Left lung (tissue), 10 donors: Measurements from ENCODE around the gene SFI1. TPM values are rescaled to one million over a fixed set of nuclear protein-coding genes. Genes with fewer than 3 reads are reported as not detected.
A peak's percentile ranks its signal among the peaks of the same experiment; 100 is the strongest.

Source experiments
- ATAC-seq: fragments of 200-7000 bp; cut with Tn5 transposase; one replicate; pipeline ENCODE4 v1.9.1; 2020; ENCODE audit warnings: moderate library complexity
- DNase-seq, 4 donors: peaks; one replicate each; pipeline ENCODE4 v3.0.0-alpha.2; 2013 to 2020
- H3K27ac ChIP-seq, 2 donors: fragments of 200-600 bp; sonication (generic) in 1 of 2; one replicate each; pipeline versions ENCODE4 v1.5.0 to v1.8.0; 2020 to 2021
- H3K27me3 ChIP-seq, 2 donors: fragments of 200-600 bp; sonication (generic) in 1 of 2; one replicate each; pipeline versions ENCODE4 v1.5.0 to v1.8.0; 2020 to 2021
- H3K36me3 ChIP-seq, 2 donors: fragments of 200-600 bp; sonication (generic) in 1 of 2; one replicate each; pipeline versions ENCODE4 v1.5.0 to v1.8.0; 2020 to 2021
- H3K4me1 ChIP-seq, 2 donors: fragments of 200-600 bp; one replicate each; pipeline ENCODE4 v1.8.0; 2021
- H3K4me3 ChIP-seq, 2 donors: fragments of 200-600 bp; sonication (generic) in 1 of 2; one replicate each; pipeline versions ENCODE4 v1.5.0 to v1.8.0; 2020 to 2021; ENCODE audit warnings: mild to moderate bottlenecking in 1 of 2
- H3K9me3 ChIP-seq, 2 donors: fragments of 200-600 bp; sonication (generic) in 1 of 2; one replicate each; pipeline versions ENCODE4 v1.5.0 to v1.8.0; 2020 to 2021
- intact Hi-C, 2 donors: fragments of 100-400 bp; cut with DNase I; formaldehyde crosslinking; loops; one replicate each; pipeline versions ENCODE4 v1.11.2 to v1.14.2; 2022
- polyA plus RNA-seq, 6 donors: library from polyadenylated mRNA; unstranded; fragments of 120-200 nt; gene quantifications; one replicate each; pipeline ENCODE4 v1.2.1, GENCODE V29; 2013; ENCODE audit not compliant: insufficient read length in 6 of 6
- total RNA-seq, 2 donors: library from RNA; stranded (reverse); fragmentation: NEBNext Ultra II Directional; extraction: Animal tissue kit (Norgen Biotek cat#: 25700); gene quantifications; one replicate each; pipeline ENCODE4 v1.2.1, GENCODE V29; 2021
- TF ChIP-seq, protein P1 (sequence below), 2 donors: fragments of 200-600 bp; sonication (generic) in 1 of 2; IDR thresholded peaks; one replicate each; pipeline versions ENCODE4 v1.5.0 to v1.8.0; 2021; ENCODE audit warnings: antibody characterized with exemption in 2 of 2
- donor health status: DM: no; HTN: yes; CAD: no.
- donor health status: DM: no; HTN: no; CAD: no.

The SFI1 gene
- total and polyA plus RNA-seq, 8 donors, result 27.6 to 40.7 (median 35.2) TPM

DNA sequence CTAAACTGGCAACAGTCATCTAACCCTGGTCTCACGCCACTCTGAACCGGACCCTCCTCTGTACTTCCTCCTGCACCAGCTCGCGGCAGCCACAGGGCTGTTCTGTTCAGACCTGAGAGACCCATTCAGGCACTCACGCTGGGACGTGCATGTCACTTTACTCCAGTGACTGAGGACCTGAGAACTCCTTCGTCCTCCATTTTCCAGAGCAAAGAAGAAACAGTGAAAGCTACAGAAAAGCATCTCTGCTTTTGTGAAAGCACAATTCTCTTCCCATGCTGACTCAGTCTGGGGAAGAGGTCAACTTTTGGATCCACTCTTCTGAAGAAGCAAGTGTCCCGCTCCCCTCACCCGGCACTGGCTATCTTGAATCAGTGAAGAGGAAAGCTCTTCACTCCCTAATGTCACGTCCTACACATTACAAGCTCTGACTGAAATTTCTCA lies 141.1 kb downstream of the SFI1 start:
- ATAC-seq (peak; percentile 8), DNase-seq (peak in 2 of 4 donors; percentile 70 to 90)
- Histone ChIP-seq H3K36me3 (no peaks in the 10 kb centered on the region), H3K4me3 (peak overlapping the region; percentile 11 to 57), H3K4me1 (peaks cover 3 to 64% of the 10 kb centered on the region in 2 donors), H3K9me3 (no peaks in the 10 kb centered on the region), H3K27me3 (no peaks in the 10 kb centered on the region), H3K27ac (peak overlapping the region; percentile 73 to 96)
- TF ChIP-seq, protein P1, sequence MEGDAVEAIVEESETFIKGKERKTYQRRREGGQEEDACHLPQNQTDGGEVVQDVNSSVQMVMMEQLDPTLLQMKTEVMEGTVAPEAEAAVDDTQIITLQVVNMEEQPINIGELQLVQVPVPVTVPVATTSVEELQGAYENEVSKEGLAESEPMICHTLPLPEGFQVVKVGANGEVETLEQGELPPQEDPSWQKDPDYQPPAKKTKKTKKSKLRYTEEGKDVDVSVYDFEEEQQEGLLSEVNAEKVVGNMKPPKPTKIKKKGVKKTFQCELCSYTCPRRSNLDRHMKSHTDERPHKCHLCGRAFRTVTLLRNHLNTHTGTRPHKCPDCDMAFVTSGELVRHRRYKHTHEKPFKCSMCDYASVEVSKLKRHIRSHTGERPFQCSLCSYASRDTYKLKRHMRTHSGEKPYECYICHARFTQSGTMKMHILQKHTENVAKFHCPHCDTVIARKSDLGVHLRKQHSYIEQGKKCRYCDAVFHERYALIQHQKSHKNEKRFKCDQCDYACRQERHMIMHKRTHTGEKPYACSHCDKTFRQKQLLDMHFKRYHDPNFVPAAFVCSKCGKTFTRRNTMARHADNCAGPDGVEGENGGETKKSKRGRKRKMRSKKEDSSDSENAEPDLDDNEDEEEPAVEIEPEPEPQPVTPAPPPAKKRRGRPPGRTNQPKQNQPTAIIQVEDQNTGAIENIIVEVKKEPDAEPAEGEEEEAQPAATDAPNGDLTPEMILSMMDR (IDR thresholded peaks at IDR 0.05), result peak in 1 of 2 donors; percentile 34
- intact Hi-C loops, result no loop called here

- peak in 2 of 4 donors; percentile 77 to 79 for DNase-seq
- Histone ChIP-seq H3K4me1 (peaks cover 3 to 68% of the 10 kb centered on the region in 2 donors), H3K4me3 (peak overlapping the region; percentile 11 to 57), H3K9me3 (no peaks in the 10 kb centered on the region), H3K27me3 (no peaks in the 10 kb centered on the region), H3K27ac (peak overlapping the region; percentile 73 to 96), H3K36me3 (no peaks in the 10 kb centered on the region)
- TF ChIP-seq, protein P1 (IDR thresholded peaks at IDR 0.05), result no peak
- peak; percentile 38 for ATAC-seq
- intact Hi-C loops, result no loop called here
Measured at GRCh38 chr22:31637891-31638618, 141.7 kb downstream of the SFI1 start.

DNA sequence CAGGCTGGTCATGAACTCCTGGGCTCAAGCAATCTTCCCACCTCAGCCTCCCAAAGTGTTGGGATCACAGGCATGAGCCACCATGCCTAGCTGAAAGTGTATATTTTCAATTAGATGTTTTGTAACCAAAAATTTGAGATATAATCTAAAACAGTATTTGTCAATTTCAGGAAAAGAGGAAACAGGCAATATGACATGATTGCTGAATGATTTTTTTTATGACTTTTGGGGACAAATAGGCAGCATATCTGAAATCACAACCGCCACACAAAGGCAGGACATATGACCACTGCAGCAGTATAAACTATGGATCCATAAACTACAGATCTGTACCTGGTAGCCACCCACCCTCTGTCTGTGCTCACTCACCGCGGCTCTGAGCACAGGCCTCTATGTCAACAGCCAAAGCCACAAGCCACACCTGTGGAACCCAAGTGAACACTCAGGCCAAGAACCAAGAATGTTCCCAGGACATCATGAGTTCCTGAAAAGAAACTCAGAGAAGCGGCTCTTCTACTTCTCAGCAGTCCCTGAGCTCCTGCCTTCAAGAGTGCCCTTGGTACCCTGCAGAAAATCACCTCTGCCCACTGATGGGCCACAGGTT lies 143.2 kb downstream of the SFI1 start:
- peaks cover 3 to 66% of the 10 kb centered on the region in 2 donors for H3K4me1 ChIP-seq
- intact Hi-C loops, result no loop called here
- H3K9me3 ChIP-seq, result no peaks in the 10 kb centered on the region
- no peak for DNase-seq
- ATAC-seq, result peak; percentile 74
- no peak overlapping the region for H3K4me3 ChIP-seq
- peak overlapping the region in 1 of 2 donors; percentile 96 for H3K27ac ChIP-seq
- H3K27me3 ChIP-seq, result no peaks in the 10 kb centered on the region
- peaks cover 0 to 2% of the 10 kb centered on the region in 2 donors for H3K36me3 ChIP-seq
- TF ChIP-seq, protein P1 (IDR thresholded peaks at IDR 0.05), result no peak

DNA sequence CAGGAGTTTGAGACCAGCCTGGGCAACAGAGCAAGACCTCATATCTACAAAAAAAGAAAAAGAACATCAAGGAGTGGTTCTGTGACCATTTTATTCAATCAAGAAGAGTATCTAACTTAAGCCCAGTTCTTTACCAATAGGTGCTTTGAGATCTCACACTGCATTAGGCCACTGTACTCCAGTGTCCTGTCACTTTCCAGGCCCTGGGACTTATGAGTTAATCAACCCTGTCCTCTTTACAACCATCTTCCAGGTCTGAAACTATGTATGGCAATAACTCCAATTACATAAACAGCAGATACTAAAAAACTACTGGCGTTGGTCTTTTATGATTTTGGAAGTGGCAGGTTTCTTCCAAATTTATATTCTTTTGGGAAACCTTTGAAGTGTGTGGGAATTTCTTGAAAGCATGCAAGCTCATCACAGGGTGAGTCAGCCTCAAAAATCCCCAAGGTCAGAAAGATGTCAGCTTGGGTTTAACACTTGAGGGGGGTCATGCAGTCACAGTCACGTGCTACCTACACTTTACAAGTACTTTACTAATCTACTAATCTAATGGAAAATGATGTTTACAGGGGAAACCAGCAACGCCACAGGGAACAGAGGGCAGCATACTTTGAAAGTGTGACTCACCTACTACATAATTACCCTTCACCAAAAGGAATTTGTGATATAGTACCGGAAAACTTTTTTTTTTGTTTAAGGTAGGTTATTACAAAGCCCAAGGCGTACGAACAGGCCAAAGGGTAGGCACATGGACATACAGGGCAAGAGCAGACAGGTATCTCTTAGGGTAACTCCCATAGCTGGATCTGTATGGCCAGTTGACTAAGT lies 150.1 kb downstream of the SFI1 start:
- H3K4me3 ChIP-seq, result no peak overlapping the region
- peak overlapping the region; percentile 28 to 53 for H3K27ac ChIP-seq
- DNase-seq (no peak), ATAC-seq (peak; percentile 77)
- TF ChIP-seq, protein P1 (IDR thresholded peaks at IDR 0.05), result no peak
- H3K27me3 ChIP-seq, result no peaks in the 10 kb centered on the region
- H3K4me1 ChIP-seq, result peaks cover 0 to 56% of the 10 kb centered on the region in 2 donors
- H3K36me3 ChIP-seq, result peaks cover 0 to 31% of the 10 kb centered on the region in 2 donors
- H3K9me3 ChIP-seq, result no peaks in the 10 kb centered on the region
- intact Hi-C loops, result no loop called here
